ENCODE measurements around the gene KIF21B.

GRCh38 chr1:201021630-201022492 lies 1.7 kb downstream of the KIF21B start:
- TF ChIP-seq EZH2 (IDR thresholded peaks at IDR 0.05; ENCODE audit: borderline replicate concordance, low read length) (no peak), CTCF (IDR thresholded peaks at IDR 0.05; ENCODE audit: low read length) (no peak)

Measured in OCI-LY1 (cell line).